Inferior parietal cortex (tissue), 1 donor: Measurements from ENCODE around the gene SAMD15.
A peak's percentile ranks its signal among the peaks of the same experiment; 100 is the strongest.
"Not testable (repeated sequence)": the region's sequence is repeated elsewhere in the genome, so short reads cannot be mapped to it uniquely, and the experiment has no call there.

Experiments
- DNase-seq: peaks from one replicate; pipeline ENCODE4 v3.0.0-alpha.2; 2016; ENCODE audit errors: extremely low spot score

Gene SAMD15

GRCh38 chr14:77376771-77377501 is at the start of gene SAMD15, which contains the start of gene TMED8:
TSS of gene SAMD15 (plus strand) at chr14:77377379. CDS start at chr14:77377419, 40 bp downstream.
TSS of gene TMED8 (minus strand) at chr14:77377094. CDS start at chr14:77377053, 41 bp downstream.
- peak; percentile 89 for DNase-seq

- no peak for DNase-seq
These were observed 47.3 kb upstream of the SAMD15 start for GRCh38 chr14:77329872-77330271.

GRCh38 chr14:77335576-77335975 is 41.6 kb upstream of the SAMD15 start:
- no peak for DNase-seq

- DNase-seq = not testable (repeated sequence)
These were observed 39.9 kb upstream of the SAMD15 start for GRCh38 chr14:77337255-77337654.

GRCh38 chr14:77337880-77338279 is 39.3 kb upstream of the SAMD15 start:
- DNase-seq = no peak

- no peak for DNase-seq
These were observed 38.9 kb upstream of the SAMD15 start for GRCh38 chr14:77338302-77338701.

- no peak for DNase-seq
These were observed 37.8 kb upstream of the SAMD15 start for GRCh38 chr14:77339407-77339806.

- DNase-seq = no peak
These were observed 36.8 kb upstream of the SAMD15 start for GRCh38 chr14:77340389-77340788.

GRCh38 chr14:77342726-77343397 is 34.3 kb upstream of the SAMD15 start:
- no peak for DNase-seq

GRCh38 chr14:77343662-77344061 is 33.5 kb upstream of the SAMD15 start:
- no peak for DNase-seq

GRCh38 chr14:77344377-77344996 is 32.7 kb upstream of the SAMD15 start:
- no peak for DNase-seq

GRCh38 chr14:77346495-77346894 is 30.7 kb upstream of the SAMD15 start:
- DNase-seq = no peak

- no peak for DNase-seq
These were observed 29.4 kb upstream of the SAMD15 start for GRCh38 chr14:77347751-77348150.

- peak; percentile 23 for DNase-seq
These were observed 23.6 kb upstream of the SAMD15 start for GRCh38 chr14:77353469-77354141.

GRCh38 chr14:77355811-77356210 is 21.4 kb upstream of the SAMD15 start:
- DNase-seq = no peak

- no peak for DNase-seq
These were observed 20.3 kb upstream of the SAMD15 start for GRCh38 chr14:77356899-77357298.

GRCh38 chr14:77359626-77360025 is 17.6 kb upstream of the SAMD15 start:
- no peak for DNase-seq

GRCh38 chr14:77364146-77364545 is 13.0 kb upstream of the SAMD15 start:
- no peak for DNase-seq

- DNase-seq = no peak
These were observed 7.9 kb upstream of the SAMD15 start for GRCh38 chr14:77369285-77369684.

GRCh38 chr14:77372304-77372841 is 4.8 kb upstream of the SAMD15 start:
- DNase-seq = no peak

GRCh38 chr14:77375164-77375950 is 1.8 kb upstream of the SAMD15 start:
- no peak for DNase-seq
